H9 (cell line): Measurements from ENCODE around the gene BEST2. TPM values are rescaled to one million over a fixed set of nuclear protein-coding genes. Genes with fewer than 3 reads are reported as not detected.

Experiments
- DNase-seq: peaks from one replicate; pipeline ENCODE4 v3.0.0-alpha.2; 2017
- H2AFZ ChIP-seq: one replicate; pipeline ENCODE4 v1.6.1; 2013; ENCODE audit warnings: mild to moderate bottlenecking, low read length, control low read depth, moderate library complexity
- H2AK5ac ChIP-seq: 2 replicates; pipeline ENCODE4 v1.6.1; 2013; ENCODE audit warnings: low read length, control low read depth, mixed read lengths; ENCODE audit not compliant: insufficient read length
- H2BK120ac ChIP-seq: one replicate; pipeline ENCODE4 v1.6.1; 2013; ENCODE audit warnings: low read depth, mild to moderate bottlenecking, low read length, control low read depth, inconsistent platforms; ENCODE audit not compliant: poor library complexity, severe bottlenecking
- H2BK12ac ChIP-seq: 2 replicates; pipeline ENCODE4 v1.6.1; 2013; ENCODE audit warnings: low read length, control low read depth, mixed read lengths, low read depth; ENCODE audit not compliant: insufficient read length
- H2BK15ac ChIP-seq: 2 replicates; pipeline ENCODE4 v1.6.1; 2013; ENCODE audit warnings: low read depth, low read length, control low read depth
- H2BK20ac ChIP-seq: one replicate; pipeline ENCODE4 v1.6.1; 2013; ENCODE audit warnings: low read depth, mild to moderate bottlenecking, low read length, control low read depth, inconsistent platforms; ENCODE audit not compliant: poor library complexity, severe bottlenecking
- H2BK5ac ChIP-seq: 2 replicates; pipeline ENCODE4 v1.6.1; 2013; ENCODE audit warnings: low read length, control low read depth, mixed read lengths; ENCODE audit not compliant: insufficient read length
- H3K14ac ChIP-seq: 2 replicates; pipeline ENCODE4 v1.6.1; 2013; ENCODE audit warnings: low read length, control low read depth; ENCODE audit not compliant: insufficient read depth
- H3K18ac ChIP-seq: 2 replicates; pipeline ENCODE4 v1.6.1; 2013; ENCODE audit warnings: low read depth, mild to moderate bottlenecking, mixed read lengths, low read length, control low read depth; ENCODE audit not compliant: insufficient read length
- H3K23ac ChIP-seq: 2 replicates; pipeline ENCODE4 v1.6.1; 2013; ENCODE audit warnings: low read length, control low read depth, mixed read lengths, low read depth; ENCODE audit not compliant: insufficient read length
- H3K23me2 ChIP-seq: 2 replicates; pipeline ENCODE4 v1.6.1; 2013; ENCODE audit warnings: low read depth, mild to moderate bottlenecking, mixed read lengths, low read length, control low read depth; ENCODE audit not compliant: insufficient read length, poor library complexity, severe bottlenecking
- H3K27ac ChIP-seq: 2 replicates; pipeline ENCODE4 v1.5.1; 2013; ENCODE audit warnings: low read length, control low read depth, mixed read lengths, low read depth; ENCODE audit not compliant: insufficient read length
- H3K27me3 ChIP-seq: 2 replicates; pipeline ENCODE4 v1.6.1; 2013; ENCODE audit warnings: low read length, control low read depth, inconsistent platforms; ENCODE audit not compliant: insufficient read depth
- H3K4ac ChIP-seq: 2 replicates; pipeline ENCODE4 v1.6.1; 2013; ENCODE audit warnings: low read depth, mild to moderate bottlenecking, control low read depth, inconsistent platforms, low read length, moderate library complexity
- H3K4me1 ChIP-seq: 2 replicates; pipeline ENCODE4 v1.6.1; 2013; ENCODE audit warnings: low read length, control low read depth, inconsistent platforms; ENCODE audit not compliant: insufficient read depth
- H3K4me2 ChIP-seq: 2 replicates; pipeline ENCODE4 v1.6.1; 2013; ENCODE audit warnings: low read length, control low read depth, mixed read lengths; ENCODE audit not compliant: insufficient read length, insufficient read depth
- H3K56ac ChIP-seq: 2 replicates; pipeline ENCODE4 v1.6.1; 2013; ENCODE audit warnings: low read depth, mild to moderate bottlenecking, mixed read lengths, low read length, control low read depth; ENCODE audit not compliant: insufficient read length
- H3K79me1 ChIP-seq: 2 replicates; pipeline ENCODE4 v1.6.1; 2013; ENCODE audit warnings: low read depth, mild to moderate bottlenecking, moderate library complexity, low read length, control low read depth, inconsistent platforms; ENCODE audit not compliant: insufficient read depth, poor library complexity, severe bottlenecking
- H3K79me2 ChIP-seq: 2 replicates; pipeline ENCODE4 v1.6.1; 2013; ENCODE audit warnings: low read length, control low read depth, inconsistent platforms; ENCODE audit not compliant: insufficient read depth
- H3K9ac ChIP-seq: 2 replicates; pipeline ENCODE4 v1.6.1; 2013; ENCODE audit warnings: low read length, control low read depth, mixed read lengths; ENCODE audit not compliant: insufficient read length; ENCODE audit errors: extremely low read depth
- H3K9me3 ChIP-seq: one replicate; pipeline ENCODE4 v1.6.1; 2013; ENCODE audit warnings: low read depth, low read length, inconsistent platforms; ENCODE audit not compliant: control insufficient read depth
- H3T11ph ChIP-seq: one replicate; pipeline ENCODE4 v1.6.1; 2013; ENCODE audit warnings: mild to moderate bottlenecking, low read length, control low read depth, inconsistent platforms
- H4K20me1 ChIP-seq: one replicate; pipeline ENCODE4 v1.6.1; 2013; ENCODE audit not compliant: control insufficient read depth, insufficient read length, insufficient read depth
- H4K5ac ChIP-seq: 2 replicates; pipeline ENCODE4 v1.6.1; 2013; ENCODE audit warnings: low read depth, mild to moderate bottlenecking, mixed read lengths, low read length, control low read depth; ENCODE audit not compliant: insufficient read length
- H4K8ac ChIP-seq: replicated peaks from 2 replicates; pipeline ENCODE4 v1.6.1; 2013; ENCODE audit warnings: low read length, control low read depth, mixed read lengths, low read depth; ENCODE audit not compliant: insufficient read length
- H4K91ac ChIP-seq: 2 replicates; pipeline ENCODE4 v1.6.1; 2013; ENCODE audit warnings: low read depth, mild to moderate bottlenecking, moderate library complexity, mixed read lengths, low read length, control low read depth; ENCODE audit not compliant: insufficient read length
- H3K27ac Mint-ChIP-seq, 3 experiments: 2 replicates in 2 of 3; 3 replicates in 1 of 3; pipeline ENCODE4 v1.8.0; 2020 to 2021; ENCODE audit warnings: mixed read lengths in 3 of 3, mild to moderate bottlenecking in 1 of 3, moderate library complexity in 1 of 3
- H3K27me3 Mint-ChIP-seq: 2 replicates; pipeline ENCODE4 v1.8.0; 2021; ENCODE audit warnings: low read depth, mild to moderate bottlenecking, moderate library complexity, mixed read lengths
- H3K36me3 Mint-ChIP-seq, 3 experiments: 2 replicates in 2 of 3; 3 replicates in 1 of 3; pipeline ENCODE4 v1.8.0; 2020 to 2021; ENCODE audit warnings: low read depth in 3 of 3, mixed read lengths in 3 of 3; ENCODE audit not compliant: insufficient read depth in 1 of 3
- H3K4me1 Mint-ChIP-seq, 2 experiments: 2 replicates each; pipeline ENCODE4 v1.8.0; 2020; ENCODE audit warnings: mixed read lengths in 2 of 2
- H3K4me3 Mint-ChIP-seq, 2 experiments: 2 replicates in 1 of 2; 3 replicates in 1 of 2; pipeline ENCODE4 v1.8.0; 2020 to 2021; ENCODE audit warnings: mild to moderate bottlenecking in 2 of 2, mixed read lengths in 2 of 2, moderate library complexity in 1 of 2
- H3K9me3 Mint-ChIP-seq, 2 experiments: 2 replicates in 1 of 2; 3 replicates in 1 of 2; pipeline ENCODE4 v1.8.0; 2020; ENCODE audit warnings: mild to moderate bottlenecking in 2 of 2, mixed read lengths in 2 of 2, moderate library complexity in 1 of 2
- CTCF ChIP-seq: fragments of 200-600 bp; sonication (generic); conservative IDR thresholded peaks from 3 replicates; pipeline ENCODE4 v1.8.0; 2021; ENCODE audit warnings: antibody characterized with exemption, mild to moderate bottlenecking
- WGBS: extraction: QIAGEN DNeasy Blood & Tissue Kit; methylation state at CpG from one replicate; pipeline ENCODE4 v1.1.7; 2013; ENCODE audit warnings: missing lambda C conversion rate, low lambda C conversion rate, mixed read lengths; ENCODE audit not compliant: insufficient read length; ENCODE audit errors: extremely low coverage; 5-methylcytosine and 5-hydroxymethylcytosine counted together
- total RNA-seq: library from RNA; stranded (reverse); gene quantifications from 2 replicates; pipeline ENCODE4 v1.2.1, GENCODE V29; 2021

The BEST2 gene
- total RNA-seq, 1 experiment from 2014 or later = 1.6 TPM

GRCh38 chr19:12715102-12715501 lies 36.5 kb upstream of the BEST2 start:
- H3K4me1 Mint-ChIP-seq = 0 out of 4 replicates have a peak, but pooled peaks cover 0 to 2% of the 10 kb centered on the region in 2 experiments
- no peak overlapping the region for H3K56ac ChIP-seq
- H2BK5ac ChIP-seq = no peak overlapping the region
- H3K18ac ChIP-seq = no peak overlapping the region
- H2AK5ac ChIP-seq = no peak overlapping the region
- H3K23me2 ChIP-seq = no peaks in the 10 kb centered on the region
- no peak overlapping the region for H3K27ac Mint-ChIP-seq
- H3K4me3 Mint-ChIP-seq = no peak overlapping the region
- peaks cover 6% of the 10 kb centered on the region; the same call in 1 of the 2 replicates for H3K79me2 ChIP-seq
- H3K9me3 ChIP-seq = no peaks in the 10 kb centered on the region
- TF ChIP-seq CTCF = no peak
- H2BK12ac ChIP-seq = no peak overlapping the region
- H2BK15ac ChIP-seq = no peak overlapping the region
- H3K4ac ChIP-seq = no peak overlapping the region
- DNase-seq = no peak
- no peaks in the 10 kb centered on the region for H4K20me1 ChIP-seq
- peaks cover 5% of the 10 kb centered on the region for H3K79me1 ChIP-seq
- H3K9me3 Mint-ChIP-seq = no peaks in the 10 kb centered on the region
- H3K36me3 Mint-ChIP-seq = peaks cover 62 to 85% (median 77%) of the 10 kb centered on the region in 3 experiments; a peak in 6 of 7 replicates
- H3K14ac ChIP-seq = no peak overlapping the region
- no CpG with 5 or more reads among the region's 15 CpGs for WGBS
- no peak overlapping the region for H3K4me2 ChIP-seq
- no peak overlapping the region for H2BK20ac ChIP-seq
- no peak overlapping the region for H2AFZ ChIP-seq
- no peaks in the 10 kb centered on the region for H3K27me3 ChIP-seq
- H3K23ac ChIP-seq = no peak overlapping the region
- H3K9ac ChIP-seq = no peak overlapping the region
- H2BK120ac ChIP-seq = no peak overlapping the region
- no peaks in the 10 kb centered on the region for H3K27me3 Mint-ChIP-seq
- no peak overlapping the region for H3T11ph ChIP-seq
- H3K27ac ChIP-seq = no peak overlapping the region
- H3K4me1 ChIP-seq = no peaks in the 10 kb centered on the region
- no peak overlapping the region for H4K5ac ChIP-seq
- no peak overlapping the region for H4K91ac ChIP-seq
- H4K8ac ChIP-seq = no peak overlapping the region
